Activated CD4-positive, alpha-beta T cell treated with anti-CD3 and anti-CD28 coated beads, Interleukin-2, amount 10 ng/mL, durations not matched to agents 7 days and 5 days (primary cell): ENCODE data around the gene AKT1. TPM values are rescaled to one million over a fixed set of nuclear protein-coding genes. Genes with fewer than 3 reads are reported as not detected.
"Not testable (repeated sequence)": the region's sequence is repeated elsewhere in the genome, so short reads cannot be mapped to it uniquely, and the experiment has no call there.

ENCODE experiments used
- CTCF ChIA-PET: fragments of 350-600 bp; sonication (Branson Sonifier 250); formaldehyde crosslinking; loops from one replicate; lab custom pipeline; 2021; ENCODE audit warnings: antibody characterized with exemption; lab: Charles Lee
- POLR2A ChIA-PET: fragments of 350-600 bp; sonication (Branson Sonifier 250); formaldehyde crosslinking; loops from one replicate; lab custom pipeline; 2021; ENCODE audit warnings: antibody characterized with exemption; lab: Charles Lee
- DNase-seq: peaks from one replicate; pipeline ENCODE4 v3.0.0-alpha.2; 2020
- H3K27ac Mint-ChIP-seq: one replicate; pipeline ENCODE4 v1.8.0; 2021; ENCODE audit warnings: mild to moderate bottlenecking, moderate library complexity, mixed read lengths
- H3K27me3 Mint-ChIP-seq: one replicate; pipeline ENCODE4 v1.8.0; 2021; ENCODE audit warnings: mixed read lengths
- H3K36me3 Mint-ChIP-seq: one replicate; pipeline ENCODE4 v1.8.0; 2021; ENCODE audit warnings: low read depth, mixed read lengths
- H3K4me1 Mint-ChIP-seq: one replicate; pipeline ENCODE4 v1.8.0; 2021; ENCODE audit warnings: mixed read lengths
- H3K4me3 Mint-ChIP-seq: one replicate; pipeline ENCODE4 v1.8.0; 2021; ENCODE audit warnings: mild to moderate bottlenecking, moderate library complexity, mixed read lengths
- H3K9me3 Mint-ChIP-seq: one replicate; pipeline ENCODE4 v1.8.0; 2021; ENCODE audit warnings: mixed read lengths
- total RNA-seq, 2 experiments: library from RNA; stranded (reverse); gene quantifications; one replicate each; pipeline ENCODE4 v1.2.3, GENCODE V29; 2021

Gene AKT1
- total RNA-seq, 2 experiments from 2014 or later: 159 to 166 TPM

GRCh38 chr14:104826189-104826860 lies 30.8 kb upstream of the AKT1 start:
- POLR2A ChIA-PET: interaction anchor here (0.6 to 1.3 kb wide), 3 partner anchors 35 to 175 kb away, joined by 3 to 9 read pairs (median 3); partner anchors contain the start of gene SIVA1
- no peak overlapping the region for H3K27ac Mint-ChIP-seq
- H3K9me3 Mint-ChIP-seq: peaks cover 10% of the 10 kb centered on the region
- CTCF ChIA-PET: interaction anchor here (0.6 to 2.9 kb wide), 21 partner anchors 16 to 250 kb away, joined by 3 to 26 read pairs (median 4); partner anchors contain the start of genes SIVA1 and ZBTB42
- peak overlapping the region; percentile 70 for H3K4me3 Mint-ChIP-seq
- peak; percentile 93 for DNase-seq
- peaks cover 26% of the 10 kb centered on the region for H3K27me3 Mint-ChIP-seq
- peaks cover 23% of the 10 kb centered on the region for H3K4me1 Mint-ChIP-seq
- peaks cover 5% of the 10 kb centered on the region for H3K36me3 Mint-ChIP-seq

GRCh38 chr14:104824353-104824997 lies 28.9 kb upstream of the AKT1 start:
- no peak for DNase-seq
- ChIA-PET CTCF (interaction anchor here (1.3 kb wide), 1 partner anchor 30 kb away, joined by 5 read pairs; no protein-coding TSS in a partner anchor), POLR2A (no interaction called here)
- H3K27me3 Mint-ChIP-seq: peaks cover 26% of the 10 kb centered on the region
- no peak overlapping the region for H3K27ac Mint-ChIP-seq
- H3K4me1 Mint-ChIP-seq: peaks cover 23% of the 10 kb centered on the region
- peaks cover 10% of the 10 kb centered on the region for H3K9me3 Mint-ChIP-seq
- H3K4me3 Mint-ChIP-seq: peak overlapping the region; percentile 25
- peaks cover 5% of the 10 kb centered on the region for H3K36me3 Mint-ChIP-seq

- peaks cover 10% of the 10 kb centered on the region for H3K9me3 Mint-ChIP-seq
- CTCF ChIA-PET: interaction anchor here (1.1 kb wide), 1 partner anchor 55 kb away, joined by 3 read pairs; no protein-coding TSS in a partner anchor
- peaks cover 23% of the 10 kb centered on the region for H3K4me1 Mint-ChIP-seq
- H3K4me3 Mint-ChIP-seq: no peak overlapping the region
- no peak for DNase-seq
- no peak overlapping the region for H3K27ac Mint-ChIP-seq
- H3K27me3 Mint-ChIP-seq: peaks cover 26% of the 10 kb centered on the region
- peaks cover 8% of the 10 kb centered on the region for H3K36me3 Mint-ChIP-seq
- POLR2A ChIA-PET: no interaction called here
Measured at GRCh38 chr14:104822821-104823615, 27.5 kb upstream of the AKT1 start.

GRCh38 chr14:104821971-104822608 lies 26.5 kb upstream of the AKT1 start:
- Mint-ChIP-seq H3K27me3 (peaks cover 19% of the 10 kb centered on the region), H3K27ac (no peak overlapping the region), H3K4me3 (no peak overlapping the region), H3K36me3 (peaks cover 8% of the 10 kb centered on the region), H3K9me3 (peaks cover 10% of the 10 kb centered on the region), H3K4me1 (peaks cover 16% of the 10 kb centered on the region)
- DNase-seq: no peak
- ChIA-PET CTCF (interaction anchor here (0.7 to 1.1 kb wide), 2 partner anchors 54 kb away, joined by 3 read pairs; no protein-coding TSS in a partner anchor), POLR2A (no interaction called here)

GRCh38 chr14:104821229-104821945 lies 25.8 kb upstream of the AKT1 start:
- ChIA-PET CTCF (interaction anchor here (0.7 to 1.4 kb wide), 2 partner anchors 53 kb away, joined by 3 to 7 read pairs; no protein-coding TSS in a partner anchor), POLR2A (no interaction called here)

GRCh38 chr14:104820669-104821228 lies 25.2 kb upstream of the AKT1 start:
- POLR2A ChIA-PET: no interaction called here
- H3K27ac Mint-ChIP-seq: no peak overlapping the region
- CTCF ChIA-PET: interaction anchor here (1.4 kb wide), 1 partner anchor 52 kb away, joined by 7 read pairs; no protein-coding TSS in a partner anchor
- peaks cover 10% of the 10 kb centered on the region for H3K9me3 Mint-ChIP-seq
- H3K36me3 Mint-ChIP-seq: peaks cover 8% of the 10 kb centered on the region
- H3K27me3 Mint-ChIP-seq: peaks cover 15% of the 10 kb centered on the region
- H3K4me1 Mint-ChIP-seq: peaks cover 16% of the 10 kb centered on the region
- no peak overlapping the region for H3K4me3 Mint-ChIP-seq
- no peak for DNase-seq

More at GRCh38 chr14:104821229-104821945, 25.8 kb upstream of the AKT1 start:
- DNase-seq: no peak
- H3K4me3 Mint-ChIP-seq: no peak overlapping the region
- H3K27me3 Mint-ChIP-seq: peaks cover 16% of the 10 kb centered on the region
- peaks cover 10% of the 10 kb centered on the region for H3K9me3 Mint-ChIP-seq
- peaks cover 20% of the 10 kb centered on the region for H3K4me1 Mint-ChIP-seq
- no peak overlapping the region for H3K27ac Mint-ChIP-seq
- peaks cover 8% of the 10 kb centered on the region for H3K36me3 Mint-ChIP-seq

- Mint-ChIP-seq H3K27ac (no peak overlapping the region), H3K4me1 (peaks cover 10% of the 10 kb centered on the region), H3K9me3 (peaks cover 1% of the 10 kb centered on the region), H3K27me3 (peaks cover 2% of the 10 kb centered on the region), H3K4me3 (no peak overlapping the region), H3K36me3 (peaks cover 3% of the 10 kb centered on the region)
- DNase-seq: no peak
- CTCF ChIA-PET: interaction anchor here (1.0 to 1.2 kb wide), 3 partner anchors 19 to 51 kb away, joined by 3 to 4 read pairs (median 3); partner anchors contain the start of gene ZBTB42
- POLR2A ChIA-PET: no interaction called here
Measured at GRCh38 chr14:104819361-104819781, 23.8 kb upstream of the AKT1 start.

GRCh38 chr14:104818714-104819161 lies 23.2 kb upstream of the AKT1 start:
- no peak overlapping the region for H3K27ac Mint-ChIP-seq
- CTCF ChIA-PET: interaction anchor here (0.8 to 1.2 kb wide), 4 partner anchors 12 to 50 kb away, joined by 3 to 4 read pairs (median 3); partner anchors contain the start of gene ZBTB42
- peaks cover 3% of the 10 kb centered on the region for H3K36me3 Mint-ChIP-seq
- no peak overlapping the region for H3K4me3 Mint-ChIP-seq
- no peaks in the 10 kb centered on the region for H3K9me3 Mint-ChIP-seq
- POLR2A ChIA-PET: no interaction called here
- DNase-seq: no peak
- no peaks in the 10 kb centered on the region for H3K27me3 Mint-ChIP-seq
- H3K4me1 Mint-ChIP-seq: peaks cover 17% of the 10 kb centered on the region

GRCh38 chr14:104817930-104818713 lies 22.6 kb upstream of the AKT1 start:
- ChIA-PET POLR2A (no interaction called here), CTCF (interaction anchor here (0.8 to 1.2 kb wide), 3 partner anchors 13 to 49 kb away, joined by 3 to 4 read pairs (median 3); no protein-coding TSS in a partner anchor)
- Mint-ChIP-seq H3K27ac (no peak overlapping the region), H3K27me3 (no peaks in the 10 kb centered on the region), H3K4me3 (no peak overlapping the region), H3K36me3 (peaks cover 3% of the 10 kb centered on the region), H3K4me1 (peaks cover 20% of the 10 kb centered on the region), H3K9me3 (no peaks in the 10 kb centered on the region)
- DNase-seq: no peak

GRCh38 chr14:104816616-104816884 lies 21.0 kb upstream of the AKT1 start:
- no peaks in the 10 kb centered on the region for H3K9me3 Mint-ChIP-seq
- H3K27me3 Mint-ChIP-seq: no peaks in the 10 kb centered on the region
- H3K36me3 Mint-ChIP-seq: peaks cover 3% of the 10 kb centered on the region
- H3K27ac Mint-ChIP-seq: peak overlapping the region; percentile 92
- POLR2A ChIA-PET: no interaction called here
- DNase-seq: no peak
- CTCF ChIA-PET: interaction anchor here (0.6 kb wide), 1 partner anchor 1858 kb away, joined by 3 read pairs; no protein-coding TSS in a partner anchor
- H3K4me3 Mint-ChIP-seq: peak overlapping the region; percentile 86
- peaks cover 23% of the 10 kb centered on the region for H3K4me1 Mint-ChIP-seq

GRCh38 chr14:104814701-104815100 lies 19.2 kb upstream of the AKT1 start:
- POLR2A ChIA-PET, CTCF ChIA-PET, H3K9me3 Mint-ChIP-seq, H3K36me3 Mint-ChIP-seq, DNase-seq, H3K27me3 Mint-ChIP-seq: not testable (repeated sequence)
- Mint-ChIP-seq H3K27ac (peak overlapping the region; percentile 86), H3K4me1 (peaks cover 23% of the 10 kb centered on the region), H3K4me3 (peak overlapping the region; percentile 86)
